ENCODE results near the gene NAV1.
"Not testable (repeated sequence)": the region's sequence is repeated elsewhere in the genome, so short reads cannot be mapped to it uniquely, and the experiment has no call there.

Gene NAV1

DNA sequence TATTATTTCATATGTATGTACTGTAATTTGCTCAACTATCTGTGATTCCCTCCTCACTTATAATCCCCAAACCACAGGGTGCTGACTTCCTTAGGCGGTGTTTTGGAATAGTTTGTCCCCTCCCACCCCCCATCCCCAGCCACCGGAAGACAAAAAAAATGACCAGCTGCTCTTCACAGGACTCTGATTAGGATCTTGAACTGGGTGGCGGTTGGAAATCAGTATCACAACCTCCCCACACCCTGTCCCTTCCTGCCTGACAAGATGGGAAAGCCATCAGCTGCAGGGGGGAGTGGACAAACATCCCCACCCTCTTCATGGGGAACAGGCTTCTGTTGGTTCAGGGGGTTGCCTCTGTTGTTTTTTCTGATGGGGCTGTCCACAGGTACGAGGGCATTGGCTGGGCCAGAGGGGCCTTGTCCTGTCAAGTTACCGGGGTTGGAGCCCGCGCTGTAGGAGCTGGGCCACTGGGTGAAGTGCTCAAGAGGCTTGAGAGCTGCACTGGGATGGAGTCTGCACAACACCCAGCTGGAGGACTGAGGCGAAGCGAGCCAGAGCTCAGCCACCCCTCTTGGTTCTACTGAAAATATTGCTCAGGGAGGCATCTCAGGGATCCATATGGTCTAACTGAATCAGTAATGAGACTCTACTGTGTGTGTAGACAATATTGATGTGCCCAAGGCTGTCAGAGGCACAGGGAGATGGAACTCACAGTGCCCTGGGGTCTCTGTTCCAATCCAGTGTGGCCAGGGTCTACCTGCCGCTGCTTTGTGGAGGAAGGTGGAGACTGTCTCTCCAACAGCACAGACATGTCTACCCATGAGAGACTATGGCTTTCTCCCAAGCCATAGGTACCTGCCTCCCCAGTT is 28.2 kb downstream of the NAV1 start:
- DNase-seq: no peak

GRCh38 chr1:201568265-201568664 is 29.3 kb downstream of the NAV1 start:
- no peak for DNase-seq

DNA sequence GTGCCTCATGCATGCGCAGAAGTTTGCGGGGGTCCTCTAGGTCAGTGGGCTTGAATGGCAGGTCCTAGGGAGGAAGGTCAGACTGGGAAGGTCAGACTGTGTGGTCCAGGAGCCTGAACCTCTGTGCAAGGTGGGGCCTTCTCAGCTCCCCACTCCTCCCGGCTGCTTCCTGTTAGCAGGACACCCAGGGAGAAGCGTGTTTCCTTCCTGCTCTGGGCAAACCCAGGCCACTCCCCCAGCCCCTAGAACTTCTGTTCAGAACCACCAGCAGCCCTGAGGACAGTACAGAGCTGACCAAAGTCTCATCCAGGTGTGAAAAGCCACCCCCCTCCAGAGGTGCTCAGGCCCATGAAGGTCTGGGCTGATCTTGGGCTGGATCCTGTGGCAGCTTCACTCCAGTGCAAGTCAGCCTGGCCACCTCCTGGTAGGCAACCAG is 29.9 kb downstream of the NAV1 start:
- DNase-seq: no peak

DNA sequence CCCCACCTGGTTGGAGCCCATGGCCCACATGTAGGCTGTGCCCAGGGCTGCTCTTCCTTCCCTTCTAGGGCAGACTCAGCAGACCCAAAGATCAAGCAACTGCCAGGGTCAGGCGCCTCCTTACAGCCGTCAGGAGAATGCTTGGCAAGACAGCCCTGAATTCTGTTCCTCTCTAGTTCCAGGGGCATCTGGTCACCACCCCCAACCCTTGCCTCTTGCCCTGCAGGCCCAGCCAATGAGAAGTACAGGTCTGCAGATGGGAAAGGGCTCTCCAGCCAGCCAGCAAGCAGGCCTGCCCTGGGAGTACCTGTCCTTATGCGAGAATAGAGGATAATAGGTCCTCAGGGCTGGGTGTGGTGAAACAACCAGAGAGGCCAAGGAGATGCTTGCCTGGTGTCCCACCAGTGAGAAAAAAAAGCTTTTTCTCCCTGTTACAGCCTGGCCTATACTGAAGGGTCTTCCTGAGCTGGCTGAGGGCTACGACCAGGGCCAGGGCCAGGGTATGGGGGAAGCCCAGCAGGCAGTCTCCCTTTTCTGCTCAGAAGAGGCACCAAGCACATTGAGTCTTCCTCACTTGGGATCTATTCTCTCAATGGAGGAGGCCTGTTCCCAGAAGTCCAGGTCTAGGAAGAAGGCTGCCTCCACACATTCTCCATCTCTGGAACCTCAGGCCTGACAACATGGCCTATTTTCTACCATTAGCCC is 31.4 kb downstream of the NAV1 start:
- DNase-seq: no peak

GRCh38 chr1:201570886-201571624 is 32.1 kb downstream of the NAV1 start:
- DNase-seq: no peak

- DNase-seq: no peak
Measured at GRCh38 chr1:201573030-201573429, 34.1 kb downstream of the NAV1 start.

DNA sequence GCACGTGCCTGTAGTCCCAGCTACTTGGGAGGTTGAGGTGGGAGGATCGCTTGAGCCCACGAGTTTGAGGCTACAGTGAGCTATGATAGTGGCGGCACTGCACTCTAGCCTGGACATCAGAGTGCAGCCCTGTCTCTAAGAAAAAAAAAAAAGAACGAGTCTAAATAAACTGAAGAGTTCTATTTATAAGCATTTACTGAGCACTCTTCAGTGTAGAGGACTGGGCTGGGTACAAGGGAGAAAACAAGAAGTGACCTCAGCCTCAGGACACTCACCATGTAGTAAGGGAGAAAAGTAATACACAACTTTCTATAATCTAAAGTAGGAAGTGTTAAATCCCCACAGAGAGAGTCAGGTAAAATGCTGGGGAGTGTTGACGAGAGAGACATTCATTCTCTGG is 35.0 kb downstream of the NAV1 start:
- no peak for DNase-seq

DNA sequence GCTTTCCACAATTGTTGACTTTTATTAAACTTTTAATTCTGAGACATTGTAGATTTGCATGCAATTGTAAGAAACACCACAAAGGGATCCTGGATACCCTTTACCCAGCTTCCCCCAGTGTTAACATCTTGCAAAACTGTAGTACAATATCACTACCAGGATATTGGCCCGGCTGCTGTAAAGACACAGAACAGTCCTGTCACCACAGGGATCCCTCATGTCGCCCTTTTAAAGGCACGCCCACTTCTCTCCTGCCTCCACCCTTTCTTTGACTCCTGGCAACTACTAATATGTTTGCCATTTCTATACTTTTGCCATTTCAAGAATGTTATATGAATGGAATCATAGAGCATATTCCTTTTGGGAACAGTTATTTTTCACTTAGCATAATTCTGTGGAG is 37.0 kb downstream of the NAV1 start:
- DNase-seq: no peak

GRCh38 chr1:201576914-201577313 is 38.0 kb downstream of the NAV1 start:
- no peak for DNase-seq

GRCh38 chr1:201578008-201578888 is 39.3 kb downstream of the NAV1 start:
- no peak for DNase-seq

GRCh38 chr1:201581371-201581770 is 42.4 kb downstream of the NAV1 start:
- not testable (repeated sequence) for DNase-seq

DNA sequence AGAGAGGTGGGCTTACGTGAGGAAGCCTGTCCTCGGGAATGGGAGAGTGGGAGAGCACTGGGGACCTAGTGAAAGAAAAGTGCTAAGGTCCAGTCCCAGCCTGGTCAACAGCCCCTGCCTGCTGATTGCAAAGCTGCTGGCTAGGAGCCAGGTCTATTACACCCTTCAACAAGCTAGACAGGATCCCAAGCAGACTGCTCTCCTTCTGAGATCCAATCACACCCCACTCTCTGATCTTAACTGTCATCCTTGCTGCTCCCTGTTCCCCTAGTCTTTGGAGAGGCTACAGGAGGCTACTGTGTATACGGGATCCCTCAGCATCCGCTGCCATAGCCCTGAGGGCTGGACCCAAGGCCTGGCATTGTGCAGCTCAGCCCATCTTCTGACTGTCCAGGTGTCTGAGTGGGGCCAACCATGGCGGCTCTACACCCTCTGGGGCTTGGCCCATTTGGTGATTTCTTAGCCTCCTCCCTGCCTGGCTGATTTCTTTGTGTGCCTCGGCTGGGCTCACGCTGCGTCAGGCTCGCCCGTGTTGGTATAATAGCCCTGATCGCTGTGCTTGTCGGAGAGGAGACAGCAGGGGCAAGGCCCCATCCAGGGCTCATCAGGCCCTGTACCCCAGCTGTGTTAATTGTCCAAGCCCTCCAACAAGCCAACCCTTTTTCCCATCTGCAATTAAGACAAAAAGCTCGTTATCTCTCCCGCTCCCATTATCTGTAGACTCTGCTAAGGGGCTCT is 43.9 kb downstream of the NAV1 start:
- DNase-seq: no peak

GRCh38 chr1:201583663-201584062 is 44.7 kb downstream of the NAV1 start:
- no peak for DNase-seq

DNA sequence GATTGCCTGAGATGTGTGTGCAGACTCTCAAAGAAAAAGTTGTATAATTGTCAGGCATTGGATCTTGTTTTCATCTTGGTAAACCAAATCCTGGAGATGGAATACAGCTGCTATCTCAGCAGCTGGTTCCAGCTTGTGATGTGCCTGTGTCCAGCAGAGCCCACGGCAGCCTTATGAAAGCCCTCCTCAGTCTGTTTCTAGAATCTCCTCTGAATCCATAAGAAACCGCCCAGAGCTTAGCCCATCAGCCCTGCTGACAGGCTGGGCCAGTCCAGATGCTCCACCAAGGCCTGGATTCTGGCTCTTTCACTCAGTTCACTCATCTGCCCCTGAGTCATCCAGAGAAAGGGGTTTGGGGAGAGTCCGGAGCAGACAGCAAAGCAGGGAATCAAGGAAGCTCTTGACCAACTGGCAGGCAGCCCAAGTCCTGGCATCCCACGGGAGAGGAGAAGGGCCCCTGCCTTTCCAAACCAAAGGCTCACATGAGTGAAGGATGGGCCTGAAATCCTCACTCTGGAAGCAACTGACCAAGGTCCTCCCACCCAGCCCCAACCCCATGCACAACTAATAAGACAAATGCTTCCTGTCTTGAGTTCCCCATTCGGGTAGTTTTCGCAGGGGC is 45.7 kb downstream of the NAV1 start:
- DNase-seq: no peak

DNA sequence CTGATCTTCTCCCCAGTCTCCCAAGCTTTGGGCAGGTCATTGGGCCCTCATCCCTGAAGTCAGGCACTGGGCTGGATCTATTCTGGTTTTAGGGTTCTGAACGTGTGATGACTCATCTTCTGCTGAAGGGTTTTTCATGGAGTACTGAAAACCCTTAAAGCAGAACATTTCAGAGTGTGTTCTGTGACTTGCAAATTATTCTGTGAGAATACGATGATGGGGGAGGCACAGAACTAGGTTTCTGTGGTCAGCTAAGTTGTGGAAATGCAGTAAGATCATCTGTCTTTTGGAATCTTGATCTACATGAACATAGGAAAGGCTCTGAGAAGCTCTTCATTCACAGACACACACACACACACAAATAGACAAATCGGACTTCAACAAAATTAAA is 46.2 kb downstream of the NAV1 start:
- no peak for DNase-seq

GRCh38 chr1:201585901-201586300 is 47.0 kb downstream of the NAV1 start:
- DNase-seq: no peak

GRCh38 chr1:201586806-201587205 is 47.9 kb downstream of the NAV1 start:
- no peak for DNase-seq

- no peak for DNase-seq
Measured at GRCh38 chr1:201587729-201588128, 48.8 kb downstream of the NAV1 start.

All from DMS 273 treated with DMSO at 0.1 percent for 48 hours (cell line).